IMR-90 (cell line): ENCODE measurements around the gene UPB1. TPM values are rescaled to one million over a fixed set of nuclear protein-coding genes. Genes with fewer than 3 reads are reported as not detected.

Experiments used
- ATAC-seq: fragments of 200-7000 bp; cut with Tn5 transposase; 2 replicates; pipeline ENCODE4 v1.9.1; 2020; ENCODE audit warnings: low read depth, mild to moderate bottlenecking, moderate library complexity
- BruUV-seq: library from RNA; stranded (reverse); fragments of 400-500 nt; replicated peaks from 2 replicates; lab custom pipeline; 2021; lab: Mats Ljungman, UMichigan
- CTCF ChIA-PET: fragments of 300-600 bp; formaldehyde crosslinking; extraction: SDS; loops from one replicate; lab custom pipeline; 2021; ENCODE audit warnings: antibody characterized with exemption; lab: Yijun Ruan, JAX
- POLR2A ChIA-PET: fragments of 300-600 bp; sonication (Branson Sonifier 250); formaldehyde crosslinking; loops from one replicate; lab custom pipeline; 2022; ENCODE audit warnings: antibody characterized with exemption; ENCODE audit not compliant: unreplicated experiment; lab: Charles Lee
- DNase-seq: peaks from one replicate; pipeline ENCODE4 v3.0.0; 2013
- H2AFZ ChIP-seq: replicated peaks from 2 replicates; pipeline ENCODE3; 2013; ENCODE audit warnings: low read length, mild to moderate bottlenecking; ENCODE audit not compliant: poor library complexity
- H2AK5ac ChIP-seq: 2 replicates; pipeline ENCODE4 v1.6.1; 2013; ENCODE audit warnings: low read depth, low read length, inconsistent platforms
- H2AK9ac ChIP-seq: replicated peaks from 2 replicates; pipeline ENCODE3; 2013; ENCODE audit warnings: mild to moderate bottlenecking, low read depth, low read length, moderate library complexity; ENCODE audit not compliant: poor library complexity
- H2BK120ac ChIP-seq: 2 replicates; pipeline ENCODE4 v1.6.1; 2013; ENCODE audit warnings: low read depth, low read length, inconsistent platforms
- H2BK15ac ChIP-seq: 3 replicates; pipeline ENCODE4 v1.6.1; 2013; ENCODE audit warnings: low read depth, low read length, inconsistent platforms
- H2BK20ac ChIP-seq: 2 replicates; pipeline ENCODE4 v1.6.1; 2013; ENCODE audit warnings: low read depth, mild to moderate bottlenecking, inconsistent platforms, low read length, moderate library complexity
- H2BK5ac ChIP-seq: 2 replicates; pipeline ENCODE4 v1.6.1; 2013; ENCODE audit warnings: mild to moderate bottlenecking, low read depth, low read length, inconsistent platforms; ENCODE audit not compliant: poor library complexity, severe bottlenecking
- H3K14ac ChIP-seq: replicated peaks from 2 replicates; pipeline ENCODE4 v1.6.1; 2013; ENCODE audit warnings: low read depth, low read length, inconsistent platforms
- H3K18ac ChIP-seq: 2 replicates; pipeline ENCODE4 v1.6.1; 2013; ENCODE audit warnings: low read depth, low read length, control low read depth
- H3K23ac ChIP-seq: 2 replicates; pipeline ENCODE4 v1.6.1; 2013; ENCODE audit warnings: low read depth, low read length, inconsistent platforms
- H3K27ac ChIP-seq: 2 replicates; pipeline ENCODE4 v1.5.1; 2013; ENCODE audit warnings: mild to moderate bottlenecking, control low read depth, low read length; ENCODE audit not compliant: insufficient read depth
- H3K27me3 ChIP-seq: 2 replicates; pipeline ENCODE4 v1.6.1; 2013; ENCODE audit warnings: low read length; ENCODE audit not compliant: control insufficient read depth, insufficient read depth
- H3K36me3 ChIP-seq: 2 replicates; pipeline ENCODE4 v1.6.1; 2013; ENCODE audit warnings: low read length, mixed read lengths; ENCODE audit not compliant: control insufficient read depth, insufficient read depth
- H3K4ac ChIP-seq: 2 replicates; pipeline ENCODE4 v1.6.1; 2013; ENCODE audit warnings: low read depth, low read length, inconsistent platforms
- H3K4me1 ChIP-seq: 2 replicates; pipeline ENCODE4 v1.6.1; 2013; ENCODE audit warnings: low read length, mixed read lengths; ENCODE audit not compliant: control insufficient read depth, insufficient read depth
- H3K4me2 ChIP-seq: 2 replicates; pipeline ENCODE4 v1.6.1; 2013; ENCODE audit warnings: low read depth, mild to moderate bottlenecking, control low read depth, low read length, moderate library complexity
- H3K4me3 ChIP-seq: 2 replicates; pipeline ENCODE4 v1.5.1; 2013; ENCODE audit warnings: low read depth, mild to moderate bottlenecking, control low read depth, low read length, moderate library complexity; ENCODE audit not compliant: insufficient read depth
- H3K56ac ChIP-seq: 2 replicates; pipeline ENCODE4 v1.6.1; 2013; ENCODE audit warnings: low read length, inconsistent platforms; ENCODE audit not compliant: insufficient read depth; ENCODE audit errors: extremely low read depth
- H3K79me1 ChIP-seq, 2 experiments: 2 replicates each; pipeline ENCODE4 v1.6.1; 2013; ENCODE audit warnings: low read length in 2 of 2, inconsistent platforms in 1 of 2, low read depth in 1 of 2
- H3K9ac ChIP-seq: 2 replicates; pipeline ENCODE4 v1.6.1; 2013; ENCODE audit warnings: low read depth, low read length, control low read depth
- H3K9me1 ChIP-seq: 2 replicates; pipeline ENCODE4 v1.6.1; 2013; ENCODE audit warnings: low read length, inconsistent platforms; ENCODE audit not compliant: insufficient read depth
- H3K9me3 ChIP-seq: 2 replicates; pipeline ENCODE4 v1.6.1; 2013; ENCODE audit warnings: low read length; ENCODE audit not compliant: control insufficient read depth, insufficient read depth
- H4K20me1 ChIP-seq: 2 replicates; pipeline ENCODE4 v1.6.1; 2013; ENCODE audit warnings: low read length, inconsistent platforms; ENCODE audit not compliant: insufficient read depth
- H4K5ac ChIP-seq: 2 replicates; pipeline ENCODE4 v1.6.1; 2013; ENCODE audit warnings: mild to moderate bottlenecking, low read depth, low read length, control low read depth
- H4K8ac ChIP-seq, 2 experiments: 2 replicates each; pipeline ENCODE4 v1.6.1; 2013; ENCODE audit warnings: low read depth in 2 of 2, low read length in 2 of 2, control low read depth in 1 of 2, inconsistent platforms in 1 of 2
- H4K91ac ChIP-seq: 2 replicates; pipeline ENCODE4 v1.6.1; 2013; ENCODE audit warnings: low read depth, low read length, inconsistent platforms; ENCODE audit not compliant: insufficient read depth
- CEBPB ChIP-seq: IDR thresholded peaks from 2 replicates; pipeline ENCODE4 v1.6.1; 2012; ENCODE audit warnings: low read depth, low read length, improper control_type of control experiment
- CHD1 ChIP-seq: IDR thresholded peaks from 2 replicates; pipeline ENCODE4 v1.6.1; 2012; ENCODE audit warnings: low read depth, low read length, improper control_type of control experiment
- MAFK ChIP-seq: IDR thresholded peaks from 2 replicates; pipeline ENCODE4 v1.6.1; 2012; ENCODE audit warnings: low read depth, low read length, improper control_type of control experiment
- MAZ ChIP-seq: IDR thresholded peaks from 2 replicates; pipeline ENCODE4 v1.6.1; 2012; ENCODE audit warnings: low read depth, mild to moderate bottlenecking, low read length, improper control_type of control experiment, moderate library complexity, borderline replicate concordance
- MXI1 ChIP-seq: IDR thresholded peaks from 2 replicates; pipeline ENCODE4 v1.6.1; 2012; ENCODE audit warnings: low read depth, mild to moderate bottlenecking, low read length, moderate library complexity, borderline replicate concordance
- POLR2A ChIP-seq: IDR thresholded peaks from 2 replicates; pipeline ENCODE4 v1.6.1; 2012; ENCODE audit warnings: mild to moderate bottlenecking, low read depth, low read length
- RAD21 ChIP-seq: IDR thresholded peaks from 2 replicates; pipeline ENCODE4 v1.6.1; 2012; ENCODE audit warnings: low read length, improper control_type of control experiment
- RCOR1 ChIP-seq: IDR thresholded peaks from 2 replicates; pipeline ENCODE4 v1.6.1; 2012; ENCODE audit warnings: mild to moderate bottlenecking, low read length, improper control_type of control experiment; ENCODE audit not compliant: insufficient replicate concordance
- RFX5 ChIP-seq: IDR thresholded peaks from 2 replicates; pipeline ENCODE4 v1.8.0; 2012; ENCODE audit warnings: low read depth, mild to moderate bottlenecking, low read length, moderate library complexity
- SMC3 ChIP-seq: fragments of 150-350 bp; IDR thresholded peaks from 2 replicates; pipeline ENCODE4 v1.6.1; 2016; ENCODE audit warnings: low read depth, mild to moderate bottlenecking, antibody characterized with exemption, low read length, moderate library complexity
- USF2 ChIP-seq: fragments of 150-350 bp; IDR thresholded peaks from 2 replicates; pipeline ENCODE4 v1.6.1; 2017; ENCODE audit warnings: mild to moderate bottlenecking, antibody characterized with exemption, low read length, low read depth
- WGBS, 2 experiments: methylation state at CpG; one replicate each; pipeline versions ENCODE4 v1.1.5 to v1.1.7; 2013; ENCODE audit warnings: missing lambda C conversion rate in 2 of 2; ENCODE audit not compliant: insufficient read length in 1 of 2; ENCODE audit errors: extremely low coverage in 2 of 2; 5-methylcytosine and 5-hydroxymethylcytosine counted together
- dilution Hi-C: fragments of 300-500 bp; cut with HindIII; formaldehyde crosslinking; loops from one replicate; pipeline ENCODE4 v1.14.3; 2018; ENCODE audit warnings: low sequenced_read_pairs; ENCODE audit not compliant: unreplicated experiment
- in situ Hi-C: fragments of 300-500 bp; cut with MboI; formaldehyde crosslinking; loops from 3 replicates; pipeline ENCODE4 v1.14.3; 2019; ENCODE audit warnings: low sequenced_read_pairs, inconsistent platforms, mixed read lengths
- intact Hi-C: fragments of 100-400 bp; cut with micrococcal nuclease; formaldehyde crosslinking; loops from 2 replicates; pipeline ENCODE4 v1.10.0; 2022
- polyA plus RNA-seq, 3 experiments: library from polyadenylated mRNA; depleted of rRNA; stranded (reverse); fragments of >200 nt; gene quantifications; 2 replicates each; pipeline ENCODE4 v1.2.3, GENCODE V29; 2012; ENCODE audit warnings: low replicate concordance in 1 of 3
- total RNA-seq: library from RNA; depleted of rRNA; stranded (reverse); fragments of >200 nt; gene quantifications from 2 replicates; pipeline ENCODE4 v1.2.3, GENCODE V29; 2012

UPB1 gene
- total and polyA plus RNA-seq, 2 of the 4 experiments (the other 2 are of a cell fraction), result under 0.01 to 0.02 TPM

- no peak overlapping the region for H4K5ac ChIP-seq
- peak overlapping the region; percentile 62 for H2BK120ac ChIP-seq
- no peaks in the 10 kb centered on the region for H3K36me3 ChIP-seq
- dilution Hi-C loops, result no loop called here
- H2AFZ ChIP-seq, result no peak overlapping the region
- peak overlapping the region; percentile 69 for H3K4ac ChIP-seq
- ATAC-seq, result peak; percentile 48
- no peaks in the 10 kb centered on the region for H3K9me3 ChIP-seq
- peak overlapping the region; percentile 11; the same call in 1 of the 3 replicates for H2BK15ac ChIP-seq
- TF ChIP-seq RCOR1 (no peak), USF2 (no peak), SMC3 (no peak), POLR2A (no peak), RFX5 (no peak), CEBPB (no peak), MXI1 (no peak), MAZ (no peak), RAD21 (no peak), CHD1 (no peak), MAFK (no peak)
- H3K23ac ChIP-seq, result no peak overlapping the region
- H3K4me1 ChIP-seq, result peaks cover 17% of the 10 kb centered on the region
- ChIA-PET CTCF (interaction anchor here (0.7 to 1.0 kb wide), 2 partner anchors 28 to 53 kb away, joined by 3 read pairs; no protein-coding TSS in a partner anchor), POLR2A (no interaction called here)
- H3K9me1 ChIP-seq, result peaks cover 11% of the 10 kb centered on the region
- peak overlapping the region; percentile 6; the same call in 1 of the 2 replicates for H2AK5ac ChIP-seq
- peak overlapping the region; percentile 64 for H3K14ac ChIP-seq
- H3K18ac ChIP-seq, result peak overlapping the region; percentile 33; the same call in 1 of the 2 replicates
- intact Hi-C loops, result no loop called here
- H3K79me1 ChIP-seq, result no peaks in the 10 kb centered on the region
- in situ Hi-C loops, result no loop called here
- no TSS peak for BruUV-seq
- H2BK5ac ChIP-seq, result peak overlapping the region; percentile 3
- peak; percentile 76 for DNase-seq
- no peak overlapping the region for H3K56ac ChIP-seq
- H4K20me1 ChIP-seq, result no peaks in the 10 kb centered on the region
- peak overlapping the region; percentile 77 for H2BK20ac ChIP-seq
- H2AK9ac ChIP-seq, result no peak overlapping the region
- peak overlapping the region in 1 of 2 experiments; percentile 65; a peak in 1 of 4 replicates for H4K8ac ChIP-seq
- H4K91ac ChIP-seq, result peak overlapping the region; percentile 48
- no peak overlapping the region for H3K9ac ChIP-seq
- no peak overlapping the region for H3K4me3 ChIP-seq
- WGBS, 2 experiments, result no CpG with 5 or more reads among the region's 5 CpGs
- no peak overlapping the region for H3K27ac ChIP-seq
- H3K27me3 ChIP-seq, result no peaks in the 10 kb centered on the region
- no peak overlapping the region for H3K4me2 ChIP-seq
Measured at GRCh38 chr22:24474649-24475255, 20.4 kb upstream of the UPB1 start.
